Heart right ventricle (tissue), 16 donors: Measurements from ENCODE around the gene MAGI2. TPM values are rescaled to one million over a fixed set of nuclear protein-coding genes. Genes with fewer than 3 reads are reported as not detected.

ENCODE experiments used
- ATAC-seq, 8 donors: fragments of 200-7000 bp; cut with Tn5 transposase; one replicate each; pipeline ENCODE4 v1.9.1; 2020; ENCODE audit warnings: mild to moderate bottlenecking in 8 of 8, moderate library complexity in 8 of 8, moderate number of reproducible peaks in 1 of 8
- DNase-seq, 2 donors: peaks; one replicate each; pipeline ENCODE4 v3.0.0-alpha.2; 2020
- H3K27ac ChIP-seq, 10 donors: fragments of 200-600 bp; sonication (generic) in 2 of 10; one replicate each; pipeline versions ENCODE4 v1.5.0 to v1.8.0; 2020 to 2022; ENCODE audit warnings: mild to moderate bottlenecking in 3 of 10
- H3K27me3 ChIP-seq, 7 donors: fragments of 200-600 bp; one replicate each; pipeline ENCODE4 v1.8.0; 2021 to 2022; ENCODE audit warnings: mild to moderate bottlenecking in 2 of 7
- H3K36me3 ChIP-seq, 9 donors: fragments of 200-600 bp; sonication (generic) in 1 of 9; one replicate each; pipeline versions ENCODE4 v1.5.0 to v1.8.0; 2020 to 2022; ENCODE audit warnings: mild to moderate bottlenecking in 2 of 9
- H3K4me1 ChIP-seq, 9 donors: fragments of 200-600 bp; sonication (generic) in 1 of 9; one replicate each; pipeline versions ENCODE4 v1.5.0 to v1.8.0; 2020 to 2022; ENCODE audit warnings: mild to moderate bottlenecking in 4 of 9
- H3K4me3 ChIP-seq, 10 donors: fragments of 200-600 bp; sonication (generic) in 2 of 10; one replicate each; pipeline versions ENCODE4 v1.5.0 to v1.8.0; 2020 to 2022; ENCODE audit warnings: mild to moderate bottlenecking in 7 of 10, moderate library complexity in 2 of 10
- H3K9me3 ChIP-seq, 11 donors: fragments of 200-600 bp in 10 of 11; sonication (generic) in 2 of 11; one replicate each; pipeline versions ENCODE4 v1.5.0 to v1.8.0; 2013 to 2022; ENCODE audit warnings: mild to moderate bottlenecking in 2 of 11, control low read depth in 1 of 11, moderate library complexity in 1 of 11
- CTCF ChIP-seq, 9 donors: fragments of 200-600 bp; sonication (generic) in 2 of 9; IDR thresholded peaks; one replicate each; pipeline versions ENCODE4 v1.5.0 to v1.8.0; 2021 to 2022; ENCODE audit warnings: antibody characterized with exemption in 9 of 9, mild to moderate bottlenecking in 5 of 9, moderate library complexity in 1 of 9
- whole genome bisulfite sequencing, 2 donors: extraction: QIAGEN DNeasy Blood & Tissue Kit; methylation state at CpG; one replicate each; pipeline ENCODE4 v1.1.7; 2013; ENCODE audit warnings: inconsistent platforms in 1 of 2; 5-methylcytosine and 5-hydroxymethylcytosine counted together
- intact Hi-C, 10 donors: fragments of 100-400 bp; cut with DNase I; formaldehyde crosslinking; loops; one replicate each; pipeline versions ENCODE4 v1.11.1 to v1.14.2; 2022
- polyA plus RNA-seq, 2 donors: library from polyadenylated mRNA; stranded (reverse); fragments of 200-250 nt; gene quantifications; one replicate each; pipeline ENCODE4 v1.2.3, GENCODE V29; 2013
- total RNA-seq, 10 donors: library from RNA; stranded (reverse); fragmentation: NEBNext Ultra II Directional in 3 of 10; extraction: Animal tissue kit (Norgen Biotek cat#: 25700) in 3 of 10; gene quantifications; one replicate each; pipeline versions ENCODE4 v1.2.1 to v1.2.4, GENCODE V29; 2021 to 2023
- donor health status: Arrhythmogenic right ventricular cardiomyopathy.
- donor health status: ischemic (EF 13 %, LVEDD 7.1; RV severe dilation, severe dysfunction).
- donor health status: healthy with polysubstance abuse.
- donor health status: DM: no; HTN: yes; CAD: no.
- donor health status: DM: no; HTN: no; CAD: no.
- donor health status: ischemic (EF 25% LVEDD 6.9; RV normal size, moderate dysfunction).
- donor health status: ischemic (EF 25% LVEDD 5.7; RV mildly dilated, moderate dysfunction).
- donor health status: healthy.
- donor health status: DM: yes; HTN: yes; CAD: no.
- donor health status: Ischemic cardiomyopathy.
- donor health status: ischemic (EF 35%, LVEDD 5.7; RV mildly dilated, moderate dysfunction).
- donor health status: nonischemic (EF 11% LVEDD 7.7; RV severe dilation, severe dysfunction).
- donor health status: DM: yes; HTN: yes; CAD: no.
- donor health status: PGD.
- donor health status: ischemic (EF 29% LVEDD 5.4; RV normal size, mild dysfunction).
- donor health status: nonischemic (EF 23%, LVEDD 6.1; RV moderate dilation, normal function).

Gene MAGI2
- total and polyA plus RNA-seq, 12 donors, result 0.83 to 6.0 (median 4.1) TPM

- ATAC-seq, result peak in 3 of 8 donors; percentile 59 to 73 (median 70)
Measured at GRCh38 chr7:78864339-78864738, 589.1 kb downstream of the MAGI2 start.

DNA sequence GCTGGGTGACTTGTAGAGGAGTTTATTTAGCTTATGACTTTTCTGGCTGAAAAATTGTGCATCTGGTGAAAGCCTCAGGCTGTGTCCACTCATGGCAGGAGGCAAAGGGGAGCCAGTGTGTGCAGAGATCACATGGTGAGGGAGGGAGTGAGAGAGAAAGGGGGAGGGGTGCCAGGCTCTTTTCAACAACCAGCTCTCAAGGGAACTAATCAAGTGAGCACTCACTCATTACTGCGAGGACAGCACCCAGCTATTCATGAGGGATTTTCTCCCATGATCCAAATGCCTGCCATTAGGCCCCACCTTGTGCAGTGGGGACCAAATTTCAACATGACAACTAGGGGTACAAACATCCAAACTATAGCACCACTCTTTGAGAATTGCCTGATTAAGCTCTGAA is 590.2 kb downstream of the MAGI2 start:
- Histone ChIP-seq H3K27me3 (no peaks in the 10 kb centered on the region), H3K4me3 (no peak overlapping the region), H3K4me1 (peaks cover 0 to 11% (median 0%) of the 10 kb centered on the region in 9 donors), H3K9me3 (peaks cover 0 to 15% (median 0%) of the 10 kb centered on the region in 11 donors), H3K36me3 (no peaks in the 10 kb centered on the region), H3K27ac (no peak overlapping the region)
- DNase-seq, result peak in 1 of 2 donors; percentile 6
- no peak for TF ChIP-seq CTCF (IDR thresholded peaks at IDR 0.05)
- 0 to 16% methylated on average over 1 of the region's 1 CpG for WGBS, 2 donors
- intact Hi-C loops, result no loop called here
- ATAC-seq, result peak in 7 of 8 donors; percentile 48 to 80 (median 63)

More at GRCh38 chr7:78864339-78864738, 589.1 kb downstream of the MAGI2 start:
- no peak for TF ChIP-seq CTCF (IDR thresholded peaks at IDR 0.05)
- H3K27ac ChIP-seq, result no peak overlapping the region
- H3K4me1 ChIP-seq, result peaks cover 0 to 11% (median 0%) of the 10 kb centered on the region in 9 donors
- peaks cover 0 to 15% (median 0%) of the 10 kb centered on the region in 11 donors for H3K9me3 ChIP-seq
- no peaks in the 10 kb centered on the region for H3K36me3 ChIP-seq
- H3K27me3 ChIP-seq, result no peaks in the 10 kb centered on the region
- no peak for DNase-seq
- intact Hi-C loops, result no loop called here
- no peak overlapping the region for H3K4me3 ChIP-seq

DNA sequence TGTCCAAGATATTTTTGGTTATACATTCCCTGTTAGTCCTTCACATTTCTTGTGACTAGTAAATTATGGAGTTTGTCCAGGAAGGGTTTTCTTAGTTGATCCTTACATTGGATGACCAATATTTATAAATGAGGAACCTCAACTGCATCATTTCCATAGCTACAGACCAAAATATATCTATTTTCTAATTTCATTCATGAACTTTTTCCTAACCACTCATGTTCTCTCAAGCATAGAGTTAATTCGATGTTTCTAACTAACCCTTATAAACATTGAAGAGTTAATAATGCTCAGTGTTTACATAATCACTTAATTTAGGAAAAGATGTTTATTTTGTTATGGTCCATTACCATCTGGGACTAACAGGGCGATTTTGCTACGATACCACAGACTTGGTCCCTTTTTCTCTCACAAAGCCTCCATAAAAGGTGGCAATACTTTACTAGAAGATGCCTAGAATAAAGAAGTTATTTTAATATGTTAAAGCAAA is 591.0 kb downstream of the MAGI2 start:
- no peak for TF ChIP-seq CTCF (IDR thresholded peaks at IDR 0.05)
- no peak overlapping the region for H3K27ac ChIP-seq
- DNase-seq (no peak), ATAC-seq (no peak)
- H3K36me3 ChIP-seq, result no peaks in the 10 kb centered on the region
- H3K9me3 ChIP-seq, result peaks cover 0 to 15% (median 0%) of the 10 kb centered on the region in 11 donors
- H3K27me3 ChIP-seq, result no peaks in the 10 kb centered on the region
- peaks cover 0 to 11% (median 0%) of the 10 kb centered on the region in 9 donors for H3K4me1 ChIP-seq
- intact Hi-C loops, result no loop called here
- H3K4me3 ChIP-seq, result no peak overlapping the region
- 76 to 85% methylated on average over 3 of the region's 3 CpGs for WGBS, 2 donors

DNA sequence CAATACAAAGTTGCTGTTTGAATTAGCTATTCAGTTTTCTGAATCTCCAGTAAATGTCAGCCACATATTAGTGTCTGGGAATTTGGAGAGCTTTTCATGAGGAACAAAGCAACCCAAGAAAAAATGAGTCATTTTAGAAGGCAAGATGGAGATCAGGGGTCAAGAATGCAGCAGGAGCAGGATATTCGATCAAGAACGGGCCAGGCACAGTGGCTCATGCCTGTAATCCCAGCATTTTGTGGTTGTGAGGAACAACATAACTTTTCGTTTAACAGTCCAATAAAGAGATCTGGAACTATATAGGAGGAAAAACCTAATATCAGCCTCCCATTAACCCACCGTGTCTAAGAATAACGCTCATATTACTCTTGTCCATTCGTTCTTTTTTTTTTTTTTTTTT is 600.5 kb downstream of the MAGI2 start:
- Histone ChIP-seq H3K9me3 (peaks cover 0 to 17% (median 0%) of the 10 kb centered on the region in 11 donors), H3K4me1 (peaks cover 0 to 14% (median 0%) of the 10 kb centered on the region in 9 donors), H3K36me3 (no peaks in the 10 kb centered on the region), H3K27ac (no peak overlapping the region), H3K27me3 (no peaks in the 10 kb centered on the region), H3K4me3 (no peak overlapping the region)
- intact Hi-C loops, result no loop called here
- WGBS, 2 donors, result 87% methylated on average over 6 of the region's 6 CpGs
- DNase-seq (no peak), ATAC-seq (no peak)
- no peak for TF ChIP-seq CTCF (IDR thresholded peaks at IDR 0.05)
